Suprapubic skin (tissue), 3 donors: Measurements from ENCODE around the gene SLC12A2.

Experiments
- POLR2A ChIP-seq, 2 donors: fragments of 450-650 bp; IDR thresholded peaks; one replicate each; pipeline ENCODE4 v1.6.1; 2017; ENCODE audit warnings: antibody characterized with exemption in 2 of 2, mild to moderate bottlenecking in 2 of 2, moderate library complexity in 2 of 2
- TF ChIP-seq, protein P1 (sequence below), 2 donors: fragments of 200-600 bp in 1 of 2; fragments of 450-650 bp in 1 of 2; sonication (generic) in 1 of 2; IDR thresholded peaks; one replicate each; pipeline ENCODE4 v1.5.1; 2016 to 2019; ENCODE audit warnings: antibody characterized with exemption in 2 of 2, mild to moderate bottlenecking in 1 of 2, moderate library complexity in 1 of 2

DNA sequence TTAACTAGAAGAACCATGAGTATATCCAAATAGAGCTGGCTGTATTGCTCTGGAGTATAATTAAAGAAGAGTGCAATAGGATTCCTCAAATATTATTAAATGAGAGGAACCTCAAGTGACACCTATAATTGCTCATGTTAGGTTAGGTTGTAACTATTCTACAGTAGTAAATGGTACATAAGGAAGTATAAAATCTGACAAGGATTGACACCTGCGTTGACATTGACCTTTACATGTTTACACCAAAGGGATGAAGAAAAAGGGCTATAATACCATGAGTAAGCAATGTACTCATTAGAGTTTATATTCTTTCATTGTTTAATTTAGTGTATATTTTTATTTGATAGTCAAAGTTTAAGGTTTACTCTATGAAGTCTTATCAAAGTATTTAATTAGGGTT, 48.9 kb downstream of the SLC12A2 start:
- TF ChIP-seq POLR2A (IDR thresholded peaks at IDR 0.05) = no peak
- TF ChIP-seq, protein P1, sequence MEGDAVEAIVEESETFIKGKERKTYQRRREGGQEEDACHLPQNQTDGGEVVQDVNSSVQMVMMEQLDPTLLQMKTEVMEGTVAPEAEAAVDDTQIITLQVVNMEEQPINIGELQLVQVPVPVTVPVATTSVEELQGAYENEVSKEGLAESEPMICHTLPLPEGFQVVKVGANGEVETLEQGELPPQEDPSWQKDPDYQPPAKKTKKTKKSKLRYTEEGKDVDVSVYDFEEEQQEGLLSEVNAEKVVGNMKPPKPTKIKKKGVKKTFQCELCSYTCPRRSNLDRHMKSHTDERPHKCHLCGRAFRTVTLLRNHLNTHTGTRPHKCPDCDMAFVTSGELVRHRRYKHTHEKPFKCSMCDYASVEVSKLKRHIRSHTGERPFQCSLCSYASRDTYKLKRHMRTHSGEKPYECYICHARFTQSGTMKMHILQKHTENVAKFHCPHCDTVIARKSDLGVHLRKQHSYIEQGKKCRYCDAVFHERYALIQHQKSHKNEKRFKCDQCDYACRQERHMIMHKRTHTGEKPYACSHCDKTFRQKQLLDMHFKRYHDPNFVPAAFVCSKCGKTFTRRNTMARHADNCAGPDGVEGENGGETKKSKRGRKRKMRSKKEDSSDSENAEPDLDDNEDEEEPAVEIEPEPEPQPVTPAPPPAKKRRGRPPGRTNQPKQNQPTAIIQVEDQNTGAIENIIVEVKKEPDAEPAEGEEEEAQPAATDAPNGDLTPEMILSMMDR (IDR thresholded peaks at IDR 0.05) = no peak
